ENCODE results near the gene ZBTB43. TPM values are rescaled to one million over a fixed set of nuclear protein-coding genes. Genes with fewer than 3 reads are reported as not detected.

The ZBTB43 gene
- total RNA-seq, 6 experiments from 2014 or later, result 9.2 to 15.9 (median 13.6) TPM

DNA sequence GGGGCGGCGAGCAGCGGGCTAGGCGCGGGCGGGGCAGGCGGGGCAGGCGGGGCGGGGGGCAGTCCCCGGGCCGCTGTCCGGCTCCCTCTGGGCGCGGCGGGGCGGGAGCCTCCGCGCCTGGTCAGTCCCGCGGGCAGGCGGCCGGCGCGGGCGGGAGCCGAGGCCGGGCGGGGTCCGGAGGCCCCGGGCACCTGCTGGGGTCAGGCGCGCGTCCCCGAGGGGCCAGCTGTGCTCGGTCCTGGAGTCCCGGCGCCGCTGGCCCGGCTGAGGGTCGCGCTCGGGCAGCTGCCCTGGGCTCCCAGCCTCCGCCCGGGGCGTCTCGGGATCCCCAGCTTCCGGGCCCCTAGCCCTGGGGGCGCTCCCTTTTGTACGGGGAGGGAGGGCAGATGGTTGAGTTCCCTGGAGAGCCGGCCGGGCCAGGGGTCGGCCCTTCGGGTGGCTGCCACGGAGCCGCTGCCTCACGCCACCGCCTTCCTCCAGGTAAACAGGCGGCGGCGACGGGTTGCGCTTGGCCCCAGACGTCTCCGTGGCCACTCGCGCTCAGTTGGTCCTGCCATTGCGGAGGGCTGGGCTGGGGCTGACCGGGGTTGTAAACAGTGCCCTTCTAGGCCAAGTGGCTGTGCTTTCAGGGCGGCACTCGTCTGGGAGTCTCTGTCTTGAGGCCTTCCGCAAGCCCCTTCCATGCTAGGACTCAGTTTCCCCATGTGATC, 56.1 kb downstream of the ZBTB43 start:
- H3K4me1 Mint-ChIP-seq (ENCODE audit: low read depth), result peaks cover 23% of the 10 kb centered on the region
- H3K36me3 Mint-ChIP-seq (ENCODE audit: low read depth), result no peaks in the 10 kb centered on the region; the same call in 1 of the 2 replicates
- H3K9me3 Mint-ChIP-seq, result no peaks in the 10 kb centered on the region
- peaks cover 20% of the 10 kb centered on the region for H3K27me3 Mint-ChIP-seq (ENCODE audit: insufficient read depth)
- no peak for DNase-seq
- TF ChIP-seq, protein P1, sequence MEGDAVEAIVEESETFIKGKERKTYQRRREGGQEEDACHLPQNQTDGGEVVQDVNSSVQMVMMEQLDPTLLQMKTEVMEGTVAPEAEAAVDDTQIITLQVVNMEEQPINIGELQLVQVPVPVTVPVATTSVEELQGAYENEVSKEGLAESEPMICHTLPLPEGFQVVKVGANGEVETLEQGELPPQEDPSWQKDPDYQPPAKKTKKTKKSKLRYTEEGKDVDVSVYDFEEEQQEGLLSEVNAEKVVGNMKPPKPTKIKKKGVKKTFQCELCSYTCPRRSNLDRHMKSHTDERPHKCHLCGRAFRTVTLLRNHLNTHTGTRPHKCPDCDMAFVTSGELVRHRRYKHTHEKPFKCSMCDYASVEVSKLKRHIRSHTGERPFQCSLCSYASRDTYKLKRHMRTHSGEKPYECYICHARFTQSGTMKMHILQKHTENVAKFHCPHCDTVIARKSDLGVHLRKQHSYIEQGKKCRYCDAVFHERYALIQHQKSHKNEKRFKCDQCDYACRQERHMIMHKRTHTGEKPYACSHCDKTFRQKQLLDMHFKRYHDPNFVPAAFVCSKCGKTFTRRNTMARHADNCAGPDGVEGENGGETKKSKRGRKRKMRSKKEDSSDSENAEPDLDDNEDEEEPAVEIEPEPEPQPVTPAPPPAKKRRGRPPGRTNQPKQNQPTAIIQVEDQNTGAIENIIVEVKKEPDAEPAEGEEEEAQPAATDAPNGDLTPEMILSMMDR (IDR thresholded peaks at IDR 0.05), result no peak
- H3K4me3 Mint-ChIP-seq, result peak overlapping the region; percentile 85
- peak overlapping the region; percentile 41 for H3K27ac Mint-ChIP-seq

DNA sequence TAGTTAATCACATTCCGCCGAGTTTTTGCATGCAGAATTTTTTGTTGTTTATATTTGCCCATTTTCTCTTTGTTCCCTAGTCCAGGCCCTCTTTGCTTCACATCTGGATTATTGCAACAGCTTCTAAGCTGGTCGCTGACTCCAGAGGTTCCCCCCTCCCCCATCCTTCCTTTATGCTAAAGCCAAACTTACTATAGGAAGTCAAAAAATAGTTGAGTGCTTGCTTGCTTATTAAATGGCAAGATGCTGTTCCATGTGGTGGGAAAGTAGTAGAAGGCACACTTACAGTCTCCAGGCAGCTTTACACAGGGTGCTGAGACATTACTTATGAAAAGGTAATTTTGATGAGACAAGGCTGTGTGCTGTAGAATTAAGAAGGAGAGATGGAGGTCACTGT, 56.9 kb downstream of the ZBTB43 start:
- TF ChIP-seq, protein P1 (IDR thresholded peaks at IDR 0.05), result no peak
- no peak for DNase-seq
- peaks cover 23% of the 10 kb centered on the region for H3K4me1 Mint-ChIP-seq (ENCODE audit: low read depth)
- H3K9me3 Mint-ChIP-seq, result no peaks in the 10 kb centered on the region
- peak overlapping the region; percentile 85 for H3K4me3 Mint-ChIP-seq
- H3K27ac Mint-ChIP-seq, result peak overlapping the region; percentile 41
- H3K36me3 Mint-ChIP-seq (ENCODE audit: low read depth), result peaks cover 8% of the 10 kb centered on the region; the same call in 1 of the 2 replicates
- peaks cover 16% of the 10 kb centered on the region for H3K27me3 Mint-ChIP-seq (ENCODE audit: insufficient read depth)

DNA sequence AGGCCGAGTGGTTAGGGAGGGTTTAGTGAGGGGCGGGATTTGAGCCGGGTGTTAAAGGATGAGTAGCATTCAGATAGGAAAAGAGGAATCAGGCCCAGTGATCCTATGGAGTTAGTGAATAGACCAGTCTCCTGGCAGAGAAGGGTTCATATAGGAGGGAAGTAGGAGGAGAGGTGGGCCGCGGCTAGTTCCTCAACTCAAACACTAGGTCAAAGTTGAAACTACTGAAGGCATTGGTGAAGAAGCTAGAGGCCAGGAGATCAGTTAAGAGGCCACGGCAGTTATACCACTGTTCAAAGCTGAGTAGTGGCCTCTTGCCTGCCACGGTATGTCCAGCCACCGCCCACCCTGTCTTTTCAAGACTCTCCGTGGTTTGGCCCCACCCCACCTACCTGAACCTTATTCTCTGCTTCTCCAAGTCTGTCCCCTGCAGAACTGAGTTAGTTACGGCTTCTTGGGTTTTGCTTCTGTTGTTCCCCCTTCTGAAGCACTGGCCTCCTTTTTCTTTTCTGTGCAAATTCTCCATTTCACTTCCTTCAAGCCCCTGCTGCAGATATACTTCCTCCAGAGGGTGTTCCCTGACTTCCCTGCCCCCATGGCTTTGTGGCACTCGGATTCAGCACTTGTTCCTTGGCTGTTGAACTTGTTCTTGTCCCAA, 57.4 kb downstream of the ZBTB43 start:
- peaks cover 12% of the 10 kb centered on the region; the same call in 1 of the 2 replicates for H3K36me3 Mint-ChIP-seq (ENCODE audit: low read depth)
- H3K27me3 Mint-ChIP-seq (ENCODE audit: insufficient read depth), result peaks cover 12% of the 10 kb centered on the region
- H3K9me3 Mint-ChIP-seq, result no peaks in the 10 kb centered on the region
- TF ChIP-seq, protein P1 (IDR thresholded peaks at IDR 0.05), result no peak
- peak overlapping the region; percentile 85 for H3K4me3 Mint-ChIP-seq
- H3K4me1 Mint-ChIP-seq (ENCODE audit: low read depth), result peaks cover 23% of the 10 kb centered on the region
- no peak for DNase-seq
- H3K27ac Mint-ChIP-seq, result peak overlapping the region; percentile 41

DNA sequence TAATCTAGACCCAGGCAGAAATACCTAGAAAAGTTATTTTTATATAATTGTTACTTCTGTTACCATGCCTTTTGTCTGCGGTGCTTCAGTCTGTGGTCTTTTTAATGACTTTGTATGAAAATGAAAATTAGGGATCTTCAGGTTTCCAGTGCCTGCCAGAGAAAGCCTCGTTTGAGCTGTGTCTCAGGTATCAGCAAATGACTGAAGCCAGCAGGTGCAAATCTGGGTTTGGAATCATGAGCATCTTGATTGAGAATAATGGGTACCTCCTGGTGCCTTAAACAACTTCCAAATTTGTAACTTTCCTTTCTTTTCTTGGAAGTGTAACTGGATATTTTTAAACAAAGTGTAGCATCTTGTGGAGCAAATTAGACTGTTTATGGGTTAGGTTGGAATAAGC, 59.9 kb downstream of the ZBTB43 start:
- Mint-ChIP-seq H3K36me3 (ENCODE audit: low read depth) (peaks cover 20% of the 10 kb centered on the region), H3K4me3 (no peak overlapping the region), H3K4me1 (ENCODE audit: low read depth) (peaks cover 23% of the 10 kb centered on the region), H3K9me3 (no peaks in the 10 kb centered on the region), H3K27ac (no peak overlapping the region; the same call in 1 of the 2 replicates), H3K27me3 (ENCODE audit: insufficient read depth) (no peaks in the 10 kb centered on the region)
- TF ChIP-seq, protein P1 (IDR thresholded peaks at IDR 0.05), result no peak
- DNase-seq, result no peak

DNA sequence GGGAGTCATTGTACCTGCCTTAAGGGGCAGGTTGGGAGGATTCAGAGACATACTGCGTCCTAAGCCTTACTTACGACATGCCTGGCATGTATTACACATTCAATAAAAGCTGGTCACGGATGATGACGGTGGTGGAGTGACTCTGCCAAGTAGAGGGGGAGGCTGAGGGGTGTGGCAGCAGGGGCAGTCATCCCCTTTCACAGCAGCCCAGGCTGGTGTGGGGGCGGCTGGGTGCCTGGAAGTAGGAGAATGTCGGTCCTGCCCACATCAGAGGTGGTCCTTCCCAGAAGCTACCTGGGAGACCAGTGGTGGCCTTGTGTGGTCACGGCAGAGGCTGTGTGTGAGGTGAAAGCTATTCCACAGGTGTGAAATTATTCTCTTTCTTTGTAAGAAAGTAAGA, 64.5 kb downstream of the ZBTB43 start:
- DNase-seq, result no peak
- Mint-ChIP-seq H3K9me3 (no peaks in the 10 kb centered on the region), H3K27me3 (ENCODE audit: insufficient read depth) (no peaks in the 10 kb centered on the region), H3K36me3 (ENCODE audit: low read depth) (peaks cover 20% of the 10 kb centered on the region), H3K27ac (no peak overlapping the region; the same call in 1 of the 2 replicates), H3K4me1 (ENCODE audit: low read depth) (no peaks in the 10 kb centered on the region; the same call in 1 of the 2 replicates), H3K4me3 (no peak overlapping the region)
- TF ChIP-seq, protein P1 (IDR thresholded peaks at IDR 0.05), result no peak

Data from HFFc6 (cell line).